Mesenchymal stem cell (in vitro differentiated cells and primary cell): ENCODE measurements around the gene RFNG.

Source experiments
- DNase-seq: peaks from one replicate; pipeline ENCODE4 v3.0.0-alpha.2; 2013
- H2AFZ ChIP-seq: one replicate; pipeline ENCODE4 v1.6.1; 2013; ENCODE audit warnings: low read depth, mild to moderate bottlenecking, control low read depth, inconsistent platforms, low read length, moderate library complexity
- H2AK5ac ChIP-seq: 2 replicates; pipeline ENCODE4 v1.6.1; 2013; ENCODE audit warnings: low read length, moderate library complexity, mild to moderate bottlenecking, inconsistent platforms; ENCODE audit not compliant: severe bottlenecking
- H2BK120ac ChIP-seq: one replicate; pipeline ENCODE4 v1.6.1; 2013; ENCODE audit warnings: low read depth, mild to moderate bottlenecking, inconsistent platforms, low read length, moderate library complexity
- H2BK12ac ChIP-seq, 2 experiments: one replicate each; pipeline ENCODE4 v1.6.1; 2013; ENCODE audit warnings: inconsistent platforms in 2 of 2, low read length in 2 of 2, mild to moderate bottlenecking in 2 of 2, moderate library complexity in 2 of 2, control low read depth in 1 of 2
- H2BK15ac ChIP-seq: one replicate; pipeline ENCODE4 v1.6.1; 2013; ENCODE audit warnings: mild to moderate bottlenecking, low read depth, inconsistent platforms; ENCODE audit not compliant: poor library complexity, severe bottlenecking
- H2BK5ac ChIP-seq: 2 replicates; pipeline ENCODE4 v1.6.1; 2013; ENCODE audit warnings: low read depth, mild to moderate bottlenecking, low read length, control low read depth, inconsistent platforms; ENCODE audit not compliant: poor library complexity, severe bottlenecking
- H3K14ac ChIP-seq, 2 experiments: one replicate each; pipeline ENCODE4 v1.6.1; 2013; ENCODE audit warnings: inconsistent platforms in 2 of 2, low read length in 2 of 2, control low read depth in 1 of 2, mild to moderate bottlenecking in 1 of 2, moderate library complexity in 1 of 2
- H3K18ac ChIP-seq, 2 experiments: one replicate each; pipeline ENCODE4 v1.6.1; 2013; ENCODE audit warnings: inconsistent platforms in 2 of 2, low read length in 2 of 2, control low read depth in 1 of 2, low read depth in 1 of 2, mild to moderate bottlenecking in 1 of 2
- H3K23ac ChIP-seq, 2 experiments: one replicate each; pipeline ENCODE4 v1.6.1; 2013; ENCODE audit warnings: inconsistent platforms in 2 of 2, low read length in 2 of 2, mild to moderate bottlenecking in 2 of 2, moderate library complexity in 2 of 2, control low read depth in 1 of 2
- H3K27ac ChIP-seq: 2 replicates; pipeline ENCODE4 v1.5.1; 2013; ENCODE audit warnings: mild to moderate bottlenecking, moderate library complexity, low read length, control low read depth, inconsistent platforms; ENCODE audit not compliant: poor library complexity, severe bottlenecking
- H3K27me3 ChIP-seq, 2 experiments: 2 replicates each; pipeline versions ENCODE4 v1.6.1 to v1.7.0; 2013; ENCODE audit warnings: low read length in 2 of 2, mild to moderate bottlenecking in 2 of 2, moderate library complexity in 2 of 2, control low read depth in 1 of 2, inconsistent platforms in 1 of 2; ENCODE audit not compliant: control insufficient read depth in 1 of 2, insufficient read depth in 1 of 2
- H3K36me3 ChIP-seq, 2 experiments: 2 replicates each; pipeline versions ENCODE4 v1.6.1 to v1.7.0; 2013; ENCODE audit warnings: low read length in 2 of 2, control low read depth in 1 of 2, inconsistent platforms in 1 of 2, low read depth in 1 of 2, mild to moderate bottlenecking in 1 of 2; ENCODE audit not compliant: insufficient read depth in 2 of 2, control insufficient read depth in 1 of 2
- H3K4ac ChIP-seq, 2 experiments: one replicate each; pipeline ENCODE4 v1.6.1; 2013; ENCODE audit warnings: inconsistent platforms in 2 of 2, low read length in 2 of 2, mild to moderate bottlenecking in 2 of 2, moderate library complexity in 2 of 2, control low read depth in 1 of 2, low read depth in 1 of 2
- H3K4me1 ChIP-seq: 2 replicates; pipeline ENCODE4 v1.6.1; 2013; ENCODE audit warnings: low read depth, low read length, control low read depth; ENCODE audit not compliant: control insufficient read depth, insufficient read depth
- H3K4me2 ChIP-seq: 2 replicates; pipeline ENCODE4 v1.6.1; 2013; ENCODE audit warnings: low read length, mild to moderate bottlenecking, inconsistent platforms; ENCODE audit not compliant: poor library complexity, severe bottlenecking
- H3K4me3 ChIP-seq, 2 experiments: 2 replicates each; pipeline versions ENCODE4 v1.5.1 to v1.7.0; 2013; ENCODE audit warnings: low read length in 2 of 2, mild to moderate bottlenecking in 2 of 2, control low read depth in 1 of 2, low read depth in 1 of 2; ENCODE audit not compliant: insufficient read depth in 1 of 2
- H3K79me1 ChIP-seq: replicated peaks from 2 replicates; pipeline ENCODE4 v1.6.1; 2013; ENCODE audit warnings: mild to moderate bottlenecking, control low read depth, low read length, inconsistent platforms; ENCODE audit not compliant: poor library complexity, severe bottlenecking
- H3K9ac ChIP-seq: 2 replicates; pipeline ENCODE4 v1.7.0; 2013; ENCODE audit warnings: mild to moderate bottlenecking, low read length, moderate library complexity
- H3K9me3 ChIP-seq: 2 replicates; pipeline ENCODE4 v1.7.0; 2013; ENCODE audit warnings: mild to moderate bottlenecking, low read length; ENCODE audit not compliant: control insufficient read depth
- H4K8ac ChIP-seq: one replicate; pipeline ENCODE4 v1.6.1; 2013; ENCODE audit warnings: inconsistent platforms, mild to moderate bottlenecking, low read length, moderate library complexity
- H4K91ac ChIP-seq: one replicate; pipeline ENCODE4 v1.6.1; 2013; ENCODE audit warnings: mild to moderate bottlenecking, low read length, inconsistent platforms
- WGBS: methylation state at CpG from one replicate; pipeline ENCODE4 v1.1.7; 2013; ENCODE audit warnings: mixed read lengths; 5-methylcytosine and 5-hydroxymethylcytosine counted together

RFNG gene

GRCh38 chr17:82094931-82095776 lies 43.5 kb upstream of the RFNG start:
- Histone ChIP-seq H2BK120ac (no peak overlapping the region), H2BK12ac (no peak overlapping the region), H2AFZ (no peak overlapping the region), H3K4me1 (peaks cover 33% of the 10 kb centered on the region), H3K27me3 (no peaks in the 10 kb centered on the region), H4K91ac (no peak overlapping the region), H3K18ac (peak overlapping the region in 1 of 2 experiments; percentile 38), H3K9ac (peak overlapping the region; percentile 90), H2BK15ac (no peak overlapping the region), H3K27ac (no peak overlapping the region), H3K79me1 (peaks cover 31% of the 10 kb centered on the region), H3K14ac (no peak overlapping the region), H3K4me2 (no peak overlapping the region), H2BK5ac (no peak overlapping the region), H3K4me3 (peak overlapping the region in 1 of 2 experiments; percentile 84), H3K36me3 (peaks cover 47 to 69% of the 10 kb centered on the region in 2 experiments), H2AK5ac (no peak overlapping the region), H4K8ac (no peak overlapping the region), H3K23ac (peak overlapping the region in 1 of 2 experiments; percentile 80), H3K4ac (no peak overlapping the region), H3K9me3 (no peaks in the 10 kb centered on the region)
- no peak for DNase-seq
- WGBS, result 90% methylated on average over 35 of the region's 37 CpGs

GRCh38 chr17:82092995-82093751 lies 41.6 kb upstream of the RFNG start:
- Histone ChIP-seq H3K9ac (no peak overlapping the region), H3K14ac (no peak overlapping the region), H3K4me3 (no peak overlapping the region), H3K79me1 (peaks cover 34% of the 10 kb centered on the region), H3K18ac (no peak overlapping the region), H3K36me3 (peaks cover 67 to 89% of the 10 kb centered on the region in 2 experiments), H3K27me3 (no peaks in the 10 kb centered on the region), H2AFZ (no peak overlapping the region), H3K27ac (no peak overlapping the region), H4K8ac (peak overlapping the region; percentile 51), H3K4ac (no peak overlapping the region), H2BK5ac (no peak overlapping the region), H2AK5ac (no peak overlapping the region), H2BK12ac (no peak overlapping the region), H3K4me1 (peaks cover 21% of the 10 kb centered on the region), H2BK15ac (no peak overlapping the region), H3K23ac (no peak overlapping the region), H3K4me2 (no peak overlapping the region), H3K9me3 (no peaks in the 10 kb centered on the region), H2BK120ac (no peak overlapping the region), H4K91ac (peak overlapping the region; percentile 6)
- WGBS, result 98% methylated on average over 40 of the region's 40 CpGs
- no peak for DNase-seq

- WGBS, result 95% methylated on average over 20 of the region's 20 CpGs
Measured at GRCh38 chr17:82092628-82092994, 41.0 kb upstream of the RFNG start.

GRCh38 chr17:82092094-82092586 lies 40.5 kb upstream of the RFNG start:
- H2AK5ac ChIP-seq, result no peak overlapping the region
- no peak overlapping the region for H3K27ac ChIP-seq
- H3K4me1 ChIP-seq, result peaks cover 20% of the 10 kb centered on the region
- no peaks in the 10 kb centered on the region for H3K9me3 ChIP-seq
- H3K23ac ChIP-seq, result no peak overlapping the region
- no peak overlapping the region for H2BK12ac ChIP-seq
- H2BK15ac ChIP-seq, result no peak overlapping the region
- peaks cover 77 to 98% of the 10 kb centered on the region in 2 experiments for H3K36me3 ChIP-seq
- no peak overlapping the region for H3K14ac ChIP-seq
- H2BK120ac ChIP-seq, result no peak overlapping the region
- WGBS, result 95% methylated on average over 23 of the region's 23 CpGs
- no peak overlapping the region for H3K18ac ChIP-seq
- H2BK5ac ChIP-seq, result no peak overlapping the region
- DNase-seq, result no peak
- no peak overlapping the region for H2AFZ ChIP-seq
- no peak overlapping the region for H3K4ac ChIP-seq
- no peak overlapping the region for H4K91ac ChIP-seq
- no peak overlapping the region for H3K4me2 ChIP-seq
- H3K79me1 ChIP-seq, result peaks cover 39% of the 10 kb centered on the region
- no peak overlapping the region for H3K4me3 ChIP-seq
- no peaks in the 10 kb centered on the region for H3K27me3 ChIP-seq
- no peak overlapping the region for H3K9ac ChIP-seq
- no peak overlapping the region for H4K8ac ChIP-seq

More at GRCh38 chr17:82092628-82092994, 41.0 kb upstream of the RFNG start:
- no peak for DNase-seq
- no peak overlapping the region for H3K18ac ChIP-seq
- no peak overlapping the region for H4K91ac ChIP-seq
- H2BK5ac ChIP-seq, result no peak overlapping the region
- no peak overlapping the region for H3K4me3 ChIP-seq
- H3K79me1 ChIP-seq, result peaks cover 39% of the 10 kb centered on the region
- H3K4me1 ChIP-seq, result peaks cover 21% of the 10 kb centered on the region
- no peak overlapping the region for H2BK12ac ChIP-seq
- H3K36me3 ChIP-seq, result peaks cover 73 to 95% of the 10 kb centered on the region in 2 experiments
- H3K9me3 ChIP-seq, result no peaks in the 10 kb centered on the region
- H3K27me3 ChIP-seq, result no peaks in the 10 kb centered on the region
- no peak overlapping the region for H3K4me2 ChIP-seq
- H3K14ac ChIP-seq, result no peak overlapping the region
- no peak overlapping the region for H2BK120ac ChIP-seq
- no peak overlapping the region for H3K23ac ChIP-seq
- no peak overlapping the region for H2AK5ac ChIP-seq
- H2BK15ac ChIP-seq, result no peak overlapping the region
- H3K4ac ChIP-seq, result no peak overlapping the region
- H3K27ac ChIP-seq, result no peak overlapping the region
- no peak overlapping the region for H2AFZ ChIP-seq
- H4K8ac ChIP-seq, result no peak overlapping the region
- H3K9ac ChIP-seq, result no peak overlapping the region
